DOHH2 (cell line): ENCODE data around the gene CXCL9.
"Not testable (repeated sequence)": the region's sequence is repeated elsewhere in the genome, so short reads cannot be mapped to it uniquely, and the experiment has no call there.

Source experiments
- H3F3A ChIP-seq: fragments of 200-600 bp; sonication (generic), shearing (Covaris generic); 2 replicates; pipeline ENCODE4 v1.6.0; 2016; ENCODE audit warnings: antibody characterized with exemption, mild to moderate bottlenecking; ENCODE audit not compliant: control insufficient read depth, insufficient read depth
- H3K27ac ChIP-seq: fragments of 200-600 bp; sonication (generic); 2 replicates; pipeline ENCODE4 v1.5.1; 2014; ENCODE audit warnings: low read depth, mild to moderate bottlenecking, low read length, moderate library complexity
- H3K27me3 ChIP-seq: fragments of 200-600 bp; sonication (generic); 2 replicates; pipeline ENCODE4 v1.6.1; 2014; ENCODE audit warnings: mild to moderate bottlenecking, low read length, mixed read lengths; ENCODE audit not compliant: control insufficient read depth
- H3K36me3 ChIP-seq: fragments of 200-600 bp; sonication (generic); 2 replicates; pipeline ENCODE4 v1.6.1; 2014; ENCODE audit warnings: mild to moderate bottlenecking, low read length, moderate library complexity, mixed read lengths; ENCODE audit not compliant: control insufficient read depth
- H3K4me1 ChIP-seq: fragments of 200-600 bp; sonication (generic); 2 replicates; pipeline ENCODE4 v1.6.1; 2014; ENCODE audit warnings: mild to moderate bottlenecking, low read length, mixed read lengths; ENCODE audit not compliant: control insufficient read depth
- H3K4me2 ChIP-seq: fragments of 200-600 bp; sonication (generic); 2 replicates; pipeline ENCODE4 v1.6.0; 2014; ENCODE audit warnings: mild to moderate bottlenecking, low read length, moderate library complexity
- H3K4me3 ChIP-seq: fragments of 200-600 bp; sonication (generic); 2 replicates; pipeline ENCODE4 v1.5.1; 2014; ENCODE audit warnings: mild to moderate bottlenecking, low read length, mixed read lengths
- H3K79me2 ChIP-seq: fragments of 200-600 bp; sonication (generic); 2 replicates; pipeline ENCODE4 v1.6.1; 2014; ENCODE audit warnings: mild to moderate bottlenecking, low read length, mixed read lengths; ENCODE audit not compliant: control insufficient read depth
- H3K9me2 ChIP-seq: fragments of 200-600 bp; sonication (generic); replicated peaks from 2 replicates; pipeline ENCODE4 v1.6.1; 2014; ENCODE audit warnings: mild to moderate bottlenecking, low read length, mixed read lengths; ENCODE audit not compliant: control insufficient read depth
- H3K9me3 ChIP-seq: fragments of 200-600 bp; sonication (generic); 2 replicates; pipeline ENCODE4 v1.6.1; 2014; ENCODE audit warnings: antibody characterized with exemption, low read length, mixed read lengths; ENCODE audit not compliant: control insufficient read depth, insufficient read depth
- H4K20me1 ChIP-seq: fragments of 200-600 bp; sonication (generic); 2 replicates; pipeline ENCODE4 v1.6.0; 2014; ENCODE audit warnings: low read depth, mild to moderate bottlenecking, antibody characterized with exemption, low read length, moderate library complexity; ENCODE audit not compliant: control insufficient read depth, insufficient read depth
- CTCF ChIP-seq: fragments of 200-600 bp; sonication (generic); IDR thresholded peaks from one replicate; pipeline ENCODE4 v1.5.1; 2014; ENCODE audit warnings: antibody characterized with exemption, mild to moderate bottlenecking, low read depth, low read length; ENCODE audit not compliant: poor library complexity, severe bottlenecking
- EZH2phosphoT487 ChIP-seq: fragments of 200-600 bp; sonication (generic); IDR thresholded peaks from 2 replicates; pipeline ENCODE4 v1.6.1; 2017; ENCODE audit warnings: borderline replicate concordance, mild to moderate bottlenecking, antibody characterized with exemption, low read length, moderate library complexity, mixed read lengths

Gene CXCL9

GRCh38 chr4:76049860-76050416, 42.6 kb upstream of the CXCL9 start:
- H3K4me2 ChIP-seq, H3K27me3 ChIP-seq: not testable (repeated sequence)

GRCh38 chr4:76044686-76045085, 37.4 kb upstream of the CXCL9 start:
- H3K4me2 ChIP-seq, H3K27me3 ChIP-seq, H3K27ac ChIP-seq, H4K20me1 ChIP-seq, H3F3A ChIP-seq, H3K4me1 ChIP-seq, H3K9me2 ChIP-seq, H3K79me2 ChIP-seq, H3K9me3 ChIP-seq, H3K4me3 ChIP-seq, H3K36me3 ChIP-seq: not testable (repeated sequence)

More at GRCh38 chr4:76049860-76050416, 42.6 kb upstream of the CXCL9 start:
- H3K9me3 ChIP-seq, H3K9me2 ChIP-seq, H3K4me3 ChIP-seq, H3K79me2 ChIP-seq, H3K36me3 ChIP-seq, H3F3A ChIP-seq, H3K4me1 ChIP-seq, H3K27ac ChIP-seq, H4K20me1 ChIP-seq: not testable (repeated sequence)

GRCh38 chr4:76043306-76043705, 36.0 kb upstream of the CXCL9 start:
- not testable (repeated sequence) for H3K4me2 ChIP-seq, H4K20me1 ChIP-seq, H3K79me2 ChIP-seq, H3K4me3 ChIP-seq, H3K9me2 ChIP-seq, H3K4me1 ChIP-seq, H3K27ac ChIP-seq, H3K9me3 ChIP-seq, H3F3A ChIP-seq, H3K27me3 ChIP-seq, H3K36me3 ChIP-seq

- H3K27me3 ChIP-seq, H3K36me3 ChIP-seq, H3K27ac ChIP-seq, H3K79me2 ChIP-seq, H3K4me3 ChIP-seq, H3K4me1 ChIP-seq, H3F3A ChIP-seq, H3K4me2 ChIP-seq, H3K9me2 ChIP-seq, H3K9me3 ChIP-seq, H4K20me1 ChIP-seq: not testable (repeated sequence)
Observed at GRCh38 chr4:76042241-76042998, 35.1 kb upstream of the CXCL9 start.

GRCh38 chr4:76036855-76037254, 29.5 kb upstream of the CXCL9 start:
- H3K9me3 ChIP-seq, result no peaks in the 10 kb centered on the region
- H3K27ac ChIP-seq, result no peak overlapping the region
- 0 out of 2 replicates have a peak, but pooled peaks cover 6% of the 10 kb centered on the region for H3K27me3 ChIP-seq
- no peaks in the 10 kb centered on the region for H3F3A ChIP-seq
- H3K4me1 ChIP-seq, result no peaks in the 10 kb centered on the region
- no peak overlapping the region for H3K4me3 ChIP-seq
- no peak overlapping the region for H3K4me2 ChIP-seq
- H3K36me3 ChIP-seq, result no peaks in the 10 kb centered on the region
- TF ChIP-seq CTCF (no peak), EZH2phosphoT487 (no peak)
- H4K20me1 ChIP-seq, result no peaks in the 10 kb centered on the region
- no peaks in the 10 kb centered on the region for H3K79me2 ChIP-seq
- no peaks in the 10 kb centered on the region for H3K9me2 ChIP-seq
